Upper lobe of right lung (tissue), 1 donor: ENCODE results near the gene ZWILCH. TPM values are rescaled to one million over a fixed set of nuclear protein-coding genes. Genes with fewer than 3 reads are reported as not detected.
"Not testable (repeated sequence)": the region's sequence is repeated elsewhere in the genome, so short reads cannot be mapped to it uniquely, and the experiment has no call there.

Experiments used
- ATAC-seq: fragments of 200-7000 bp; cut with Tn5 transposase; one replicate; pipeline ENCODE4 v1.9.1; 2020; ENCODE audit warnings: mild to moderate bottlenecking, moderate library complexity
- DNase-seq: peaks from one replicate; pipeline ENCODE4 v3.0.0-alpha.2; 2020
- H3K27ac ChIP-seq: fragments of 200-600 bp; one replicate; pipeline ENCODE4 v1.8.0; 2022
- H3K27me3 ChIP-seq: fragments of 200-600 bp; one replicate; pipeline ENCODE4 v1.8.0; 2022; ENCODE audit warnings: mild to moderate bottlenecking
- H3K36me3 ChIP-seq: fragments of 200-600 bp; one replicate; pipeline ENCODE4 v1.8.0; 2022
- H3K4me1 ChIP-seq: fragments of 200-600 bp; one replicate; pipeline ENCODE4 v1.8.0; 2022
- H3K4me3 ChIP-seq: fragments of 200-600 bp; one replicate; pipeline ENCODE4 v1.8.0; 2022; ENCODE audit warnings: mild to moderate bottlenecking
- H3K9me3 ChIP-seq: fragments of 200-600 bp; one replicate; pipeline ENCODE4 v1.8.0; 2022
- CTCF ChIP-seq: fragments of 200-600 bp; IDR thresholded peaks from one replicate; pipeline ENCODE4 v1.8.0; 2022; ENCODE audit warnings: antibody characterized with exemption
- intact Hi-C: fragments of 100-400 bp; cut with DNase I; formaldehyde crosslinking; loops from one replicate; pipeline ENCODE4 v1.11.0; 2022
- total RNA-seq: library from RNA; stranded (reverse); fragmentation: NEBNext Ultra II Directional; extraction: Animal tissue kit (Norgen Biotek cat#: 25700); gene quantifications from one replicate; pipeline ENCODE4 v1.2.1, GENCODE V29; 2021
- donor health status: DM: no; HTN: yes; CAD: no; lungs with severe emphysema.

The ZWILCH gene
- total RNA-seq, 1 donor from 2014 or later, result 4.6 TPM

- H3K27me3 ChIP-seq, H3K27ac ChIP-seq, H3K4me1 ChIP-seq, H3K4me3 ChIP-seq, ATAC-seq, H3K36me3 ChIP-seq, intact Hi-C loops, DNase-seq, H3K9me3 ChIP-seq: not testable (repeated sequence)
Measured at GRCh38 chr15:66470825-66471224, 34.3 kb upstream of the ZWILCH start.

- no peaks in the 10 kb centered on the region for H3K27me3 ChIP-seq
Measured at GRCh38 chr15:66472176-66472999, 32.7 kb upstream of the ZWILCH start.

DNA sequence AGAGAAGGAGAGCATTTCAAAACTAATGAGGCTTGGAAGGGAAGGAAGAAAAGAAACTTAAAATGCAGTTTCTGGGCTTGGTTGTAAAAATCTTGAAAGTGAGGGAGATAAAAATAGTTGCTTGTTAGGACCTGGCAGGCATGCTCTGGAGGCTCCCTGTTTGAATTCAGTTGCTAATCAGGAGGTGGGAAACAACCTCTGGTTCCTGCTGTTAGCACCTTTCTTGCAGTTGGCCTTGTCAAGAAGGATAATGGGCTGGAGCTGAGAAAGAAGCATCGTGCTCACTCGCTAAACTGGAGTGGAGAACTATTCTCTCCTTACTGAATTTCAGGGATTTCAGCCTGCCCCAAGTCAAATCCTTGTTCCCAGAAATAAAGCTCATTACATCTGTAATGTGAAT is 31.0 kb upstream of the ZWILCH start:
- intact Hi-C loops, result no loop called here
- TF ChIP-seq CTCF, result no peak
- H3K4me3 ChIP-seq, result no peak overlapping the region
- no peaks in the 10 kb centered on the region for H3K27me3 ChIP-seq
- H3K27ac ChIP-seq, result no peak overlapping the region
- H3K36me3 ChIP-seq, result no peaks in the 10 kb centered on the region
- H3K9me3 ChIP-seq, result no peaks in the 10 kb centered on the region
- no peak for ATAC-seq
- no peak for DNase-seq
- no peaks in the 10 kb centered on the region for H3K4me1 ChIP-seq

More at GRCh38 chr15:66472176-66472999, 32.7 kb upstream of the ZWILCH start:
- Histone ChIP-seq H3K36me3 (no peaks in the 10 kb centered on the region), H3K27ac (no peak overlapping the region), H3K9me3 (no peaks in the 10 kb centered on the region), H3K4me1 (no peaks in the 10 kb centered on the region), H3K4me3 (no peak overlapping the region)
- intact Hi-C loops, result no loop called here
- DNase-seq (no peak), ATAC-seq (peak; percentile 27)
- TF ChIP-seq CTCF, result no peak

DNA sequence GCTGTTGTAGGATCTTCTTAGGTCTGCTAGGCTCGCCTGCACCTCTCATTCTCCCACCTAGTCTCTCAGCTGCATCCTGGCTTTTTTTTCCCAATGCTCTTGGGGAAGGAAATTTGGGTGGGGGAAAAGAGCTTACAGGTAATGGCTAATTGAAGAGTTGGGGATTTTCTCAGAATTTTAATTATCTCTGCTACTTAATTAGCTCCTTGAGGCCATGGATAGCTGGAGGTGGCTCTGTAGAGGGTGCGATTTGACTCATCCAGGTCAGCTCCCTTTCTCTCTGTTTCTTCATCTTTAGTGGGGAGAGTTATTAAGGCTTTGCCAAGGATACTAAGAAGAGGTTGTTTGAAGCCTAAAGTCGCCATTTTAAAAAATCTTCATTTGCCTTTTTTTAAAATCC is 30.2 kb upstream of the ZWILCH start:
- no peaks in the 10 kb centered on the region for H3K27me3 ChIP-seq
- no peaks in the 10 kb centered on the region for H3K4me1 ChIP-seq
- ATAC-seq, result no peak
- H3K36me3 ChIP-seq, result no peaks in the 10 kb centered on the region
- no peak overlapping the region for H3K27ac ChIP-seq
- H3K9me3 ChIP-seq, result no peaks in the 10 kb centered on the region
- H3K4me3 ChIP-seq, result no peak overlapping the region
- DNase-seq, result no peak
- intact Hi-C loops, result no loop called here
- TF ChIP-seq CTCF, result no peak

DNA sequence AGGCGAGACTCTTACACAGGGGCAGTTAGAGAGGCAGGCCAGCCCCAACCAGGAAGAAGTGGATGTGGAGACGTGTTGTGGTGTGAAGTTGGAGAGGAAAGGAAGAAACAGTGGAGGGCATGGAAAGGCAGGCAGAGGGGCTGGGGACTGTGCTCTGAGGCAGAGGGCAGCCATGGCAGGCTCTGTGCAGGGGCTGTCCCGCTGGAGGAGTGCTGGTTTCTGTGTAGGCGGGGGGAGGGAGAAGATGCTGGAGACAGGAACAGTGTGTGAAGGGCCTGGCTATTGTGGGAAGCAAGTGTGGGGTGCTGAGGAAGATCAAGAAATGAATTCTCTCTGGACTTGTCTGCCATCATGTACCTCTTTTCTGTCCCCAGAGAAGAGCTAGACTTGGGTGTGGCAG is 28.6 kb upstream of the ZWILCH start:
- Histone ChIP-seq H3K27me3 (no peaks in the 10 kb centered on the region), H3K36me3 (no peaks in the 10 kb centered on the region), H3K4me3 (no peak overlapping the region), H3K27ac (no peak overlapping the region), H3K4me1 (no peaks in the 10 kb centered on the region), H3K9me3 (no peaks in the 10 kb centered on the region)
- TF ChIP-seq CTCF, result no peak
- DNase-seq (no peak), ATAC-seq (peak; percentile 29)
- intact Hi-C loops, result no loop called here

DNA sequence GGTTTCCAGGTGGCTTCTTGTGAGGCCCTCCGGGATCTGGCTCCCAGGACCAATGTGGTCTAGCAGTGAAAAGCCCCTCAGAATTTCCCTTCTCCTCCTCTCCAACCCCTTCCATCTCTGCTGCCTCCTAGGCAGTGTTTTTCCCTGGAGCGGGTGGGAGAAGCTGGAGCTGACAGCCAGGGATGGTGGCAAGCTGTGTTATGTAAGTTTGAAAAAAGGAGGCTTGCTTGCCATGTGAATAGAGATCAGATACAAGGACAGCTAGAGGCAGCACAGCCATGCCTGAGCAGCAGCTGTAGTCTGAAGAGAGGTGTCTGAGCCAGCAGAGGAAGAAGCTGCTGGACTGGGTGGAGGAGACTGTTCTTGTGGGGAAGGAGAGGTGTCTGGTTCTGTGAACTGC is 28.1 kb upstream of the ZWILCH start:
- Histone ChIP-seq H3K27me3 (no peaks in the 10 kb centered on the region), H3K4me1 (no peaks in the 10 kb centered on the region), H3K36me3 (no peaks in the 10 kb centered on the region), H3K4me3 (no peak overlapping the region), H3K9me3 (no peaks in the 10 kb centered on the region), H3K27ac (no peak overlapping the region)
- intact Hi-C loops, result no loop called here
- TF ChIP-seq CTCF, result no peak
- DNase-seq (no peak), ATAC-seq (no peak)
